ENCODE results near the gene PCDHGA10.
"Not testable (repeated sequence)": the region's sequence is repeated elsewhere in the genome, so short reads cannot be mapped to it uniquely, and the experiment has no call there.

The PCDHGA10 gene

GRCh38 chr5:141427783-141428426, 15.1 kb downstream of the PCDHGA10 start:
- no peak for DNase-seq

GRCh38 chr5:141430332-141431113, 17.7 kb downstream of the PCDHGA10 start, which contains the start of gene PCDHGA12:
PCDHGA12 (plus strand) TSS chr5:141430507; CDS start chr5:141430760, 253 bp downstream.
- peak; percentile 66 for DNase-seq

DNA sequence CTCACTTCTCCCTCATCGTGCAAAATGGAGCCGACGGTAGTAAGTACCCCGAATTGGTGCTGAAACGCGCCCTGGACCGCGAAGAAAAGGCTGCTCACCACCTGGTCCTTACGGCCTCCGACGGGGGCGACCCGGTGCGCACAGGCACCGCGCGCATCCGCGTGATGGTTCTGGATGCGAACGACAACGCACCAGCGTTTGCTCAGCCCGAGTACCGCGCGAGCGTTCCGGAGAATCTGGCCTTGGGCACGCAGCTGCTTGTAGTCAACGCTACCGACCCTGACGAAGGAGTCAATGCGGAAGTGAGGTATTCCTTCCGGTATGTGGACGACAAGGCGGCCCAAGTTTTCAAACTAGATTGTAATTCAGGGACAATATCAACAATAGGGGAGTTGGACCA, 18.5 kb downstream of the PCDHGA10 start:
- DNase-seq: no peak

DNA sequence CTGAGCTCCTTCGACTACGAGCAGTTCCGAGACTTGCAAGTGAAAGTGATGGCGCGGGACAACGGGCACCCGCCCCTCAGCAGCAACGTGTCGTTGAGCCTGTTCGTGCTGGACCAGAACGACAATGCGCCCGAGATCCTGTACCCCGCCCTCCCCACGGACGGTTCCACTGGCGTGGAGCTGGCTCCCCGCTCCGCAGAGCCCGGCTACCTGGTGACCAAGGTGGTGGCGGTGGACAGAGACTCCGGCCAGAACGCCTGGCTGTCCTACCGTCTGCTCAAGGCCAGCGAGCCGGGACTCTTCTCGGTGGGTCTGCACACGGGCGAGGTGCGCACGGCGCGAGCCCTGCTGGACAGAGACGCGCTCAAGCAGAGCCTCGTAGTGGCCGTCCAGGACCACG, 19.5 kb downstream of the PCDHGA10 start:
- DNase-seq: not testable (repeated sequence)

DNA sequence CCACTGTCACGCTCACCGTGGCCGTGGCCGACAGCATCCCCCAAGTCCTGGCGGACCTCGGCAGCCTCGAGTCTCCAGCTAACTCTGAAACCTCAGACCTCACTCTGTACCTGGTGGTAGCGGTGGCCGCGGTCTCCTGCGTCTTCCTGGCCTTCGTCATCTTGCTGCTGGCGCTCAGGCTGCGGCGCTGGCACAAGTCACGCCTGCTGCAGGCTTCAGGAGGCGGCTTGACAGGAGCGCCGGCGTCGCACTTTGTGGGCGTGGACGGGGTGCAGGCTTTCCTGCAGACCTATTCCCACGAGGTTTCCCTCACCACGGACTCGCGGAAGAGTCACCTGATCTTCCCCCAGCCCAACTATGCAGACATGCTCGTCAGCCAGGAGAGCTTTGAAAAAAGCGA, 19.9 kb downstream of the PCDHGA10 start:
- not testable (repeated sequence) for DNase-seq

- DNase-seq: no peak
Measured at GRCh38 chr5:141434006-141434405, 21.2 kb downstream of the PCDHGA10 start.

DNA sequence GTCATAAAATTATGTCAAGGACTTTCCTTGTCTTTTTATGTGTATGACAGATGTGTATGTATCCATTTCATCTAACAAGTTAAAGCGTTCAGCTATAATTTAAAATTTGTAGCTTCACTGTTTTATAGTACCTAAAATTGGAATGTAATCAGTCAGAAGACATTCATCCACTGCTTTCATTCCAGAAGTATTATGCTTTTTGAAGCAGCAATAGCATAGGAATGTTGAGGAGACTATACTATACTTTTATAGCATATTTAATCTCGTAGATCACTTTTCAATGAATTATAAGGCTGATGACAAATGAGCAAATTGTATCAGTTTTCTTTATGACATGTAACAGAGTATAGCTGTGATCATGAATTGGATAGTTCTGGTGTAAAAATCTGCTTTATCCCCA, 24.4 kb downstream of the PCDHGA10 start:
- DNase-seq: no peak

DNA sequence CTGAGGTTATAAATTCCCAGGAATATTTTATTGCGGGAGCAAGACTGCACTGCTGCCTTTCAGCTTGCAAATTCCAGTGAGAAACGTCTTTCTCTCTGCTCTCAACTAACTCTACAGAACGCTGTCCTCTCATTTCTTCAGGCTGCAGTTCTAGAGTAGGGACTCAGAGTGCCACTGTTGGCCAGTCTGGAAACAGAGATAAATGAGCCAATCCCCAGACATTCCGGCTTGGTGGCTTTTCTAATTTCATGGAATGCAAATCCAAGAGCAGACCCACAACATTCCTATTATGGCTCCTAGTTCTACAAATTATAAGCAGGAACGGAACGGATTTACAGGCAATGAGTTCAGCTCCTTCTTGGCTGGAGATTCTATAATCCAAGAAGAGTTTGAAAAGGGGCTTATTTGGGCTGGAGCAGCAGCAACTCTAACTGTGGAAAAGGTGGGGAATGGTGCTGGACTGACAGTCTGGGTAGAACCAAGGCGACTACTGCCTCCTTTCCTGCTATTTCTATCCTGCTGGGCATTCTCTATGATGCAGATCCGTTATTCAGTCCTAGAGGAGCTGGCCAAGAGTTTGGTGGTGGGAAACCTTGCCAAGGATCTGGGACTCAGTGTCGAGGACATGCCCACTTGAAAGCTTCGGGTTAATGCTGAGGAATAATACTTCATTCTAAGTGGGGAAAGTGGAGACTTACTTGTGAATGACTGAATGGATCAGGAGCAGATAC, 26.8 kb downstream of the PCDHGA10 start:
- DNase-seq: no peak

DNA sequence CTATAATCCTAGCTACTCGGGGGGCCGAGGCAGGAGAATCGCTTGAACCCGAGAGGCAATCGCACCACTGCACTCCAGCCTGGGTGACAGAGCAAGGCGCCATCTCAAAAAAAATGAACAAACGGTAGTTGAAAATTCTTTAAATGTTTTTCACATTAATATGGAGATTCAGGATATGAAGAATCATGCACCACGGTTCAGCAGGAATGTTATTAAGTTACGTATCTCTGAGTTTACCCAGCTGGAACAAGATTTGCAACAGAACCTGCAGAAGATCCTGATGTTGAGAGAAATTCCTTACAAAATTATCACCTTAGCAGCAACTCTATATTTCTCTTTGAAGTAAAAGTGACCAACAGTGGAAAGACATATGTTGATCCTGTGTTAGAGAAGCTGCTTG, 27.6 kb downstream of the PCDHGA10 start:
- no peak for DNase-seq

- DNase-seq: no peak
Measured at GRCh38 chr5:141441571-141442170, 28.9 kb downstream of the PCDHGA10 start.

DNA sequence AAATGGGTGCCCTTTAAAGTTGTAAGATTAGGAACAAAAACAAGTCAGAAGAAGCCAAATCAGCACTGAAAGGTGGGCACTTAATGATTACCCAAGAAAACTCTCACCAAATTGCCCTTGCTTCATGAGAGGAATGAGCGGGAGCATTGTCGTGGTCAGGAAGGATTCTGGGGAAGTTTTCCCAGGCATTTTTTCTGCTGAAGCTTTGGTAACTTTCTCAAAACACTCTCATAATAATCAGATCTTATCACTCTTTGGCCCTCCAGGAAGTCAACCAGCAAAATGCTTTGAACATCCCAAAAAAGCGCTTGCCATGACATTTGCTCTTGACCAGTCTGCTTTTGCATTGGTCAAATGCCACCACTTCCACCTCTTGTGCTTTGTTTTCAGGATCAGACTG, 52.6 kb downstream of the PCDHGA10 start:
- no peak for DNase-seq

All from hematopoietic multipotent progenitor cell treated with erythropoietin and hydrocortisone succinate and interleukin-3 and kit ligand, for 8 days (in vitro differentiated cells).